Bronchial epithelial cell (primary cell): ENCODE results near the gene YPEL3. TPM values are rescaled to one million over a fixed set of nuclear protein-coding genes. Genes with fewer than 3 reads are reported as not detected.

Source experiments
- DNase-seq: peaks from one replicate; pipeline ENCODE4 v3.0.0-alpha.2; 2010; ENCODE audit warnings: low read depth
- FAIRE-seq: peaks from 2 replicates; lab custom pipeline; 2011; peaks lifted over from hg19 to GRCh38; lab: Jason Lieb, UNC
- H3K27me3 ChIP-seq: 2 replicates; pipeline ENCODE4 v1.5.1; 2011; ENCODE audit warnings: low read length; ENCODE audit not compliant: control insufficient read depth, insufficient read depth
- H3K36me3 ChIP-seq: 2 replicates; pipeline ENCODE4 v1.5.1; 2011; ENCODE audit warnings: low read length; ENCODE audit not compliant: control insufficient read depth, insufficient read depth
- H3K4me3 ChIP-seq: 2 replicates; pipeline ENCODE4 v1.5.1; 2011; ENCODE audit warnings: mild to moderate bottlenecking, low read depth, low read length, control low read depth
- total RNA-seq: library from RNA; depleted of rRNA; stranded (reverse); fragments of >200 nt; gene quantifications from 2 replicates; pipeline ENCODE4 v1.2.1, GENCODE V29; 2014
- TF ChIP-seq, protein P1 (sequence below): IDR thresholded peaks from 2 replicates; pipeline ENCODE4 v1.5.1; 2011; ENCODE audit warnings: mild to moderate bottlenecking, moderate library complexity, low read length, control low read depth, inconsistent platforms; ENCODE audit not compliant: insufficient read depth, severe bottlenecking

The YPEL3 gene
- total RNA-seq, 1 donor from 2014 or later: 3.7 TPM

DNA sequence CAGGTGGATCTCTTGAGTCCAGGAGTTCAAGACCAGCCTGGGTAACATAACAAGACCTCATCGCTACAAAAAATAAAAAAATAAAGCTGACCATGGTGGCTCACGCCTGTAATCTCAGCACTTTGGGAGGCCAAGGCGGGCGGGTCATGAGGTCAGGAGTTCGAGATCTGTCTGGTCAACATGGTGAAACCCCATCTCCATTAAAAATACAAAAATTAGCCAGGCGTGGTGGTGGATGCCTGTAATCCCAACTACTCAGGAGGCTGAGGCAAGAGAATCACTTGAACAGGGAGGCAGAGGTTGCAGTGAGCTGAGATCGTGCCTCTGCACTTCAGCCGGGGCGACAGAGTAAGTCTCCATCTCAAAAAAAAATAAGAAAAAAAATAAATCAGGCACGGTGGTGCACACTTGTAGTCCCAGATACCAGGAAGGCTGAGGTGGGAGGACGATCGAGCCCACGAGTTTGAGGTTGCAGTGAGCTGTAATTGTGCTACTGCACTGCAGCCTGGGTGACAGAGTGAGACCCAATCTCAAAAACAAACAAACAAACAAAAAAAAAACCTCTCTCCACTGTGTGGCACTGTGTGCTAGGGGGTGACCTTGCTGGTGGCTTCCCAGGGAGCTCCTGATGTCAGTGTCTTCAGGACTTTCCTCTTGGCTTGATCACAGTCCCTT, 46.8 kb upstream of the YPEL3 start:
- FAIRE-seq (no peak), DNase-seq (no peak)
- H3K36me3 ChIP-seq: no peaks in the 10 kb centered on the region
- no peaks in the 10 kb centered on the region for H3K27me3 ChIP-seq
- TF ChIP-seq, protein P1, sequence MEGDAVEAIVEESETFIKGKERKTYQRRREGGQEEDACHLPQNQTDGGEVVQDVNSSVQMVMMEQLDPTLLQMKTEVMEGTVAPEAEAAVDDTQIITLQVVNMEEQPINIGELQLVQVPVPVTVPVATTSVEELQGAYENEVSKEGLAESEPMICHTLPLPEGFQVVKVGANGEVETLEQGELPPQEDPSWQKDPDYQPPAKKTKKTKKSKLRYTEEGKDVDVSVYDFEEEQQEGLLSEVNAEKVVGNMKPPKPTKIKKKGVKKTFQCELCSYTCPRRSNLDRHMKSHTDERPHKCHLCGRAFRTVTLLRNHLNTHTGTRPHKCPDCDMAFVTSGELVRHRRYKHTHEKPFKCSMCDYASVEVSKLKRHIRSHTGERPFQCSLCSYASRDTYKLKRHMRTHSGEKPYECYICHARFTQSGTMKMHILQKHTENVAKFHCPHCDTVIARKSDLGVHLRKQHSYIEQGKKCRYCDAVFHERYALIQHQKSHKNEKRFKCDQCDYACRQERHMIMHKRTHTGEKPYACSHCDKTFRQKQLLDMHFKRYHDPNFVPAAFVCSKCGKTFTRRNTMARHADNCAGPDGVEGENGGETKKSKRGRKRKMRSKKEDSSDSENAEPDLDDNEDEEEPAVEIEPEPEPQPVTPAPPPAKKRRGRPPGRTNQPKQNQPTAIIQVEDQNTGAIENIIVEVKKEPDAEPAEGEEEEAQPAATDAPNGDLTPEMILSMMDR: peak; percentile 13
- H3K4me3 ChIP-seq: no peak overlapping the region

DNA sequence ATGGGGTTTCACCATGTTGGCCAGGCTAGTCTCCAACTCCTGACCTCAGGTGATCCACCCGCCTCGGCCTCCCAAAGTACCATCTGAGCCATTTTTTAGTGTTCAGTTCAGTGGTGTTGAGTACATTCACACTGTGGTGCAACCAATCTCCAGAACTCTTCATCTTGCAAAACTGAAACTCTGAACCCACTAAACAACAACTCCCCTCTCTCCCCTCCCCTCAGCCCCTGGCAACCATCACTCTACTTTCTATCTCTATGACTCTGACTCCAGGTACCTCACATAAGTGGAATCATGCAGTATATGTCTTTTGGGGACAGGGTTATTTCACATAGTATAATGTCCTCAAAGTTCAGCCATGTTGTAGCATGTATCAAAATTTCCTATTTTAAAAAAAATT, 45.7 kb upstream of the YPEL3 start:
- Histone ChIP-seq H3K27me3 (no peaks in the 10 kb centered on the region), H3K4me3 (no peak overlapping the region), H3K36me3 (no peaks in the 10 kb centered on the region)
- no peak for DNase-seq
- no peak for FAIRE-seq
- TF ChIP-seq, protein P1: no peak

DNA sequence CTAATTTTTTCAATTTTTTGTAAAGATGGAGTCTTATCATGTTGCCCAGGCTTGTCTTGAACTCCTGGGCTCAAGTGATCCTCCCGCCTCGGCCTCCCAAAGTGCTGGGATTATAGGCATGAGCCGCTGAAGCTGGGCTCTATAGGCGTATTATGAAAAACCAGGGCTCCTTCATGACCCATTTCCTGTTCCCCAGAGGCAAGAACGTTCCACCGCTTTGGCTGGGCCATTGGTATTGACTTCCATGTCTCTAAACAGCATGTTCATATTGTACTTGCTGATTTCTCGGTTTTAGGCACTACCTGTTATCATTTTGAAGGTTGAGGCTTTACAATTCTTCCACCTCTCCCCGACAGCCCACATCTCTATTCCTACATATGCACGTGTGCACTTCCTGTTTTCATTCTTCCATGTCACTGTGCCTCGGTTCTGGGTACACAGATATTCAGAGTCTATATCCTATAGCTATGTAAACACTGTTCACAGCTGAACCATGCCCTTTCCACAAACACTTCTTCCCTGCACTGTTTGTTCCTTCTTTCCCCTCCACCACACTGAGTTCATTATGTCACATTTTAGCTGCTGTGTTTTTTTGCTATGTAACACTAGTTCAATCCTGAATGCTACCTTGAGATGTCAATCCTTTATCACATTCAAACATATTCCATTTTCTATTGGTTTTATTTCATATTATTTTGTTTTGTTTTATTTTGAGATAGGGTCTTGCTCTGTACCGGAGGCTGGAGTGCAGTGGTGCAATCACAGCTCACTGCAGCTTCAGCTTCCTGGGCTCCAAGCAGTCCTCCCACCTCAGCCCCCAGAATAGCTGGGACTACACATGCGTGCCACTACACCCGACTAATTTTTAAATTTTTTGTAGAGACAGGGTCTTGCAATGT, 43.8 kb upstream of the YPEL3 start:
- Histone ChIP-seq H3K4me3 (no peak overlapping the region), H3K27me3 (no peaks in the 10 kb centered on the region), H3K36me3 (no peaks in the 10 kb centered on the region)
- TF ChIP-seq, protein P1: no peak
- FAIRE-seq: no peak
- no peak for DNase-seq

DNA sequence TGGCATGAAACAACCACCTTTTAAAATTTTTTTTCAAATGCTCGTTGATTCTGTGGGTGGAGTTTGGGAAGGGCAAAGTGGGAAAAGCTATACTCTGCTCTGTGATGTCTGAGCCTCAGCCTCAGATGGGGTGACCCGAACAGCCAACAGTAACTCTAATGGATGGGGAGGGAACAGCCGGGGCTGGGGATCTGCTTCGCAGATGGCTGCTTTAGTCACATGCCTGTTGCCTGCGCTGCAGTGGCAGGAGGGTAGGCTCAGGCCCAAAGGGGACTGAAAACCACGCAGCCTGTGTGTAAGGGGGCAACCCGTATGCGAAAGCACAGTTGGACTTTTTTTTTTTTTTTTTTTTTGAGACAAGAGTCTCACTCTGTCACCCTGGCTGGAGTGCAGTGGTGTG, 41.9 kb upstream of the YPEL3 start:
- FAIRE-seq: no peak
- TF ChIP-seq, protein P1: no peak
- no peak overlapping the region for H3K4me3 ChIP-seq
- DNase-seq: no peak
- no peaks in the 10 kb centered on the region for H3K36me3 ChIP-seq
- H3K27me3 ChIP-seq: no peaks in the 10 kb centered on the region

DNA sequence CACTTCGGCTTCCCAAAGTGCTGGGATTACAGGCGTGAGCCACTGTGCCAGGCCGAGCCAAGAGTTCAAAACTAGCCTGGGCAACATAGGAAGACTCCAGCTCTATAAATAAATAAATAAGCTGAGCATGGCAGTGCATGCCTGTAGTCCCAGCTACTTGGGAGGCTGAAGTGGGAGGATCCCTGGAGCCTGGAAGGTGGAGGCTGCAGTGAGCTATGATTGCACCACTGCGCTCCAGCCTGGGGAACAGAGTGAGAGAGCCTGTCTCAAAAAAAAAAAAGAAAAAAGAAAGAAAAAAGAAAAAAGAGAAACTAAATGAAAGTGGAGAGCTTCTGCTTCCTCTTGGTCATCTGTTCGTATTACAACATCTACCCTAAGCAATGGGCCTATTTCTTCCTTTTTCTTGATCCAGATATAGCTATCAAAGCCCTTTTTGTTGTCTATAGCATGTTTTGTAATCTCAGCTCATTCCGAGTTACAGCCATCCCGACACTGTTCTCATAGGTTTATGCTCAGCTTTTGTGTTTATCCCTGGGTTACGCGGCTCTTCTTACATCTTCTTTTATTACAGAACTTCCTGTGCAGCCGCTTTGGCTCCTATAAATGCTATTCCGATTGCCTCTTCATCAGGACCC, 41.1 kb upstream of the YPEL3 start:
- TF ChIP-seq, protein P1: no peak
- no peak for FAIRE-seq
- H3K4me3 ChIP-seq: no peak overlapping the region

More for the DNA sequence above, 41.1 kb upstream of the YPEL3 start:
- DNase-seq: no peak
- Histone ChIP-seq H3K27me3 (no peaks in the 10 kb centered on the region), H3K36me3 (no peaks in the 10 kb centered on the region)
